Osteocyte (in vitro differentiated cells): ENCODE measurements around the gene DPEP3. TPM values are rescaled to one million over a fixed set of nuclear protein-coding genes. Genes with fewer than 3 reads are reported as not detected.
A peak's percentile ranks its signal among the peaks of the same experiment; 100 is the strongest.

ENCODE experiments used
- DNase-seq: peaks from one replicate; pipeline ENCODE4 v3.0.0; 2021; ENCODE audit warnings: mixed read lengths; ENCODE audit not compliant: unreplicated experiment; ENCODE audit errors: extremely low spot score
- H3K27ac Mint-ChIP-seq: one replicate; pipeline ENCODE4 v1.8.0; 2021; ENCODE audit warnings: mild to moderate bottlenecking, mixed read lengths; ENCODE audit not compliant: unreplicated experiment
- H3K27me3 Mint-ChIP-seq: one replicate; pipeline ENCODE4 v1.8.0; 2021; ENCODE audit warnings: mixed read lengths; ENCODE audit not compliant: unreplicated experiment
- H3K36me3 Mint-ChIP-seq: one replicate; pipeline ENCODE4 v1.8.0; 2021; ENCODE audit warnings: mixed read lengths; ENCODE audit not compliant: unreplicated experiment
- H3K4me1 Mint-ChIP-seq: one replicate; pipeline ENCODE4 v1.8.0; 2021; ENCODE audit warnings: mixed read lengths; ENCODE audit not compliant: unreplicated experiment
- H3K4me3 Mint-ChIP-seq: one replicate; pipeline ENCODE4 v1.8.0; 2021; ENCODE audit warnings: mild to moderate bottlenecking, moderate library complexity, mixed read lengths; ENCODE audit not compliant: unreplicated experiment
- H3K9me3 Mint-ChIP-seq: one replicate; pipeline ENCODE4 v1.8.0; 2021; ENCODE audit warnings: mixed read lengths; ENCODE audit not compliant: unreplicated experiment
- total RNA-seq: library from RNA; stranded (reverse); gene quantifications from 2 replicates; pipeline ENCODE4 v1.2.1, GENCODE V29; 2021
- TF ChIP-seq, protein P1 (sequence below): fragments of 200-600 bp; sonication (generic); IDR thresholded peaks from 2 replicates; pipeline ENCODE4 v1.5.0; 2021; ENCODE audit warnings: antibody characterized with exemption, mild to moderate bottlenecking, moderate library complexity

The DPEP3 gene
- total RNA-seq, 1 donor from 2014 or later, result not detected

DNA sequence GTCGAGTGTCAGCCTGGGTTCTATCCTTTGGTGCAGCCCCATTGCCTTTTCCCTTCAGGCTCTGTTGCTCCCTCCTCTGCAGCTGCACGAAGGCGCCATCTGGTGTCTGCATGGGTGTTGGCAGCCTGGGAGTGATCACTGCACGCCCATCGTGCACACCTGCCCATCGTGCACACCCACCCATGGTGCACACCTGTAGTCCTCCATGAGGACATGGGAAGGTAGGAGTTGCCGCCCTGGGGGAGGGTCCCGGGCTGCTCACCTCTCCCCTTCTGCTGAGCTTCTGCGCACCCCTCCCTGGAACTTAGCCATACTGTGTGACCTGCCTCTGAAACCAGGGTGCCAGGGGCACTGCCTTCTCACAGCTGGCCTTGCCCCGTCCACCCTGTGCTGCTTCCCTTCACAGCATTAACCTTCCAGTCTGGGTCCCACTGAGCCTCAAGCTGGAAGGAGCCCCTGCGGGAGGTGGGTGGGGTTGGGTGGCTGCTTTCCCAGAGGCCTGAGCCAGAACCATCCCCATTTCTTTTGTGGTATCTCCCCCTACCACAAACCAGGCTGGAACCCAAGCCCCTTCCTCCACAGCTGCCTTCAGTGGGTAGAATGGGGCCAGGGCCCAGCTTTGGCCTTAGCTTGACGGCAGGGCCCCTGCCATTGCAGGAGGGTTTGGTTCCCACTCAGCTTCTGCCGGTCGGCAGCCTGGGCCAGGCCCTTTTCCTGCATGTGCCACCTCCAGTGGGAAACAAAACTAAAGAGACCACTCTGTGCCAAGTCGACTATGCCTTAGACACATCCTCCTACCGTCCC is 51.5 kb downstream of the DPEP3 start:
- H3K4me3 Mint-ChIP-seq, result no peak overlapping the region
- TF ChIP-seq, protein P1, sequence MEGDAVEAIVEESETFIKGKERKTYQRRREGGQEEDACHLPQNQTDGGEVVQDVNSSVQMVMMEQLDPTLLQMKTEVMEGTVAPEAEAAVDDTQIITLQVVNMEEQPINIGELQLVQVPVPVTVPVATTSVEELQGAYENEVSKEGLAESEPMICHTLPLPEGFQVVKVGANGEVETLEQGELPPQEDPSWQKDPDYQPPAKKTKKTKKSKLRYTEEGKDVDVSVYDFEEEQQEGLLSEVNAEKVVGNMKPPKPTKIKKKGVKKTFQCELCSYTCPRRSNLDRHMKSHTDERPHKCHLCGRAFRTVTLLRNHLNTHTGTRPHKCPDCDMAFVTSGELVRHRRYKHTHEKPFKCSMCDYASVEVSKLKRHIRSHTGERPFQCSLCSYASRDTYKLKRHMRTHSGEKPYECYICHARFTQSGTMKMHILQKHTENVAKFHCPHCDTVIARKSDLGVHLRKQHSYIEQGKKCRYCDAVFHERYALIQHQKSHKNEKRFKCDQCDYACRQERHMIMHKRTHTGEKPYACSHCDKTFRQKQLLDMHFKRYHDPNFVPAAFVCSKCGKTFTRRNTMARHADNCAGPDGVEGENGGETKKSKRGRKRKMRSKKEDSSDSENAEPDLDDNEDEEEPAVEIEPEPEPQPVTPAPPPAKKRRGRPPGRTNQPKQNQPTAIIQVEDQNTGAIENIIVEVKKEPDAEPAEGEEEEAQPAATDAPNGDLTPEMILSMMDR, result peak; percentile 87
- no peak for DNase-seq
- no peaks in the 10 kb centered on the region for H3K9me3 Mint-ChIP-seq
- peaks cover 11% of the 10 kb centered on the region for H3K4me1 Mint-ChIP-seq
- H3K36me3 Mint-ChIP-seq, result peaks cover 4% of the 10 kb centered on the region
- no peaks in the 10 kb centered on the region for H3K27me3 Mint-ChIP-seq
- no peak overlapping the region for H3K27ac Mint-ChIP-seq

DNA sequence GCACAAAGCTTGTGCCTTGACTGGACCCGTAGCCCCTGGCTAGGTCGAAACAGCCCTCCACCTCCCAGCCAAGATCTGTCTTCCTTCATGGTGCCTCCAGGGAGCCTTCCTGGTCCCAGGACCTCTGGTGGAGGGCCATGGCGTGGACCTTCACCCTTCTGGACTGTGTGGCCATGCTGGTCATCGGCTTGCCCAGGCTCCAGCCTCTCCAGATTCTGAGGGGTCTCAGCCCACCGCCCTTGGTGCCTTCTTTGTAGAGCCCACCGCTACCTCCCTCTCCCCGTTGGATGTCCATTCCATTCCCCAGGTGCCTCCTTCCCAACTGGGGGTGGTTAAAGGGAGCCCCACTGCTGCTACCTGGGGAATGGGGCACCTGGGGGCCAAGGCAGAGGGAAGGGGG is 52.2 kb downstream of the DPEP3 start:
- Mint-ChIP-seq H3K27ac (no peak overlapping the region), H3K36me3 (peaks cover 4% of the 10 kb centered on the region), H3K9me3 (no peaks in the 10 kb centered on the region), H3K27me3 (no peaks in the 10 kb centered on the region), H3K4me3 (no peak overlapping the region), H3K4me1 (peaks cover 11% of the 10 kb centered on the region)
- no peak for DNase-seq
- TF ChIP-seq, protein P1, result no peak

DNA sequence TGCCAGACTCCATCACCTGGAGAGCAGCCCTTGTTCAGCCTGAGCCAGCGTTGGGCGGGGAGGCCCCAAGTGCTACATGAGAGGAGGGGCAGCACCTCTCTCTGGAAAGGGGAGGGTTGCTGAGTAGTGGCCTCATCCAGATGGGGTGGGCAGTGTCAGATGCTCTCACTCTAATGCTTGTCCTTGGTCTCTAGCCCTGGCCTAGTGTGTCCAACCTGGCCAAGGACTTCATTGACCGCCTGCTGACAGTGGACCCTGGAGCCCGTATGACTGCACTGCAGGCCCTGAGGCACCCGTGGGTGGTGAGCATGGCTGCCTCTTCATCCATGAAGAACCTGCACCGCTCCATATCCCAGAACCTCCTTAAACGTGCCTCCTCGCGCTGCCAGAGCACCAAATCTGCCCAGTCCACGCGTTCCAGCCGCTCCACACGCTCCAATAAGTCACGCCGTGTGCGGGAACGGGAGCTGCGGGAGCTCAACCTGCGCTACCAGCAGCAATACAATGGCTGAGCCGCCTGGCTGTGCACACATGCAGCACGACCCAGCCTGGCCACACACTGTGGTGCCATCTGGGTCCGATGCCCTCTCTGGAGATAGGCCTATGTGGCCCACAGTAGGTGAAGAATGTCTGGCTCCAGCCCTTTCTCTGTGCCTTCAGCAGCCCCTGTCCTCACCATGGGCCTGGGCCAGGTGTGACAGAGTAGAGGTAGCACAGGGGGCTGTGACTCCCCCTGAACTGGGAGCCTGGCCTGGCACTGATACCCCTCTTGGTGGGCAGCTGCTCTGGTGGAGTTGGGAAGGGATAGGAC is 53.0 kb downstream of the DPEP3 start:
- peaks cover 11% of the 10 kb centered on the region for H3K4me1 Mint-ChIP-seq
- H3K36me3 Mint-ChIP-seq, result peaks cover 4% of the 10 kb centered on the region

DNA sequence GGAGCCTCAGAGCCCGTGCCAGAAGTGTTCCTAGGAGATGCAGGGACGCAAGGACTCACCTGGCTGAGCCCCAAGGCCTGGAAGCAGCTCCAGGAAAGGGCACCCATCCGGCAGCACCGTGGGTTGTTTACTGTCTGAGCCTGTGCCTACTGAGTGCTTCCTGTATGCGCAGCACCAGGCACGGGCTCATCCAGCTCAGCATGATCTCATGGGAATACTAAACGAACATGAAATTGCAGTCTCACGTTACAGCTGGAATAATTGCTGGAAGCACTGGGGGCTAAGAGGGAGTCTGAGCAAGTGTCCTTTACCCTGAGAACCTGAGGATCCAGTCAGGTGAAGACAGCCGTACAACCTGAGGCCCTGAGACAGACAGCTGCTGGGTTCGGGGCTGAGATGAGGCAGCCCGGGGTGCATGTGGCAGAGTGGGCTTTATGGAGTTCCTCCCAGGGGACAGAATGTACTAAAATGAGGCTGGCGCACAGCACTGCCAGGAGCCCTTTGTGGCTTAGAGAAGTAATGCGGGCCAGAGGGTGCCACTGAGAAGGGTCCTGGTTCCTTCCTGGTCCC is 54.0 kb downstream of the DPEP3 start:
- DNase-seq, result no peak
- peak overlapping the region; percentile 35 for H3K27ac Mint-ChIP-seq
- H3K9me3 Mint-ChIP-seq, result no peaks in the 10 kb centered on the region
- TF ChIP-seq, protein P1, result no peak
- H3K4me1 Mint-ChIP-seq, result peaks cover 11% of the 10 kb centered on the region
- peaks cover 4% of the 10 kb centered on the region for H3K36me3 Mint-ChIP-seq
- no peak overlapping the region for H3K4me3 Mint-ChIP-seq
- H3K27me3 Mint-ChIP-seq, result no peaks in the 10 kb centered on the region

More for the DNA sequence above, 53.0 kb downstream of the DPEP3 start:
- H3K27me3 Mint-ChIP-seq, result no peaks in the 10 kb centered on the region
- TF ChIP-seq, protein P1, result no peak
- no peak overlapping the region for H3K4me3 Mint-ChIP-seq
- H3K27ac Mint-ChIP-seq, result no peak overlapping the region
- no peaks in the 10 kb centered on the region for H3K9me3 Mint-ChIP-seq
- no peak for DNase-seq

Other genes starting within 250 kb of the DPEP3 start
- 18.9 and 19.5 TPM in 2 replicates for gene RANBP10, start 173.9 kb downstream of the DPEP3 start, total RNA-seq
- 3.6 and 4.1 TPM in 2 replicates for gene TSNAXIP1, start 173.6 kb downstream of the DPEP3 start, total RNA-seq
- gene THAP11, start 138.2 kb downstream of the DPEP3 start, total RNA-seq, result 29.5 and 30.0 TPM in 2 replicates
- 121 and 125 TPM in 2 replicates for gene NUTF2, start 133.6 kb downstream of the DPEP3 start, total RNA-seq
- gene CENPT, start 132.8 kb downstream of the DPEP3 start, total RNA-seq, result 46.3 and 51.2 TPM in 2 replicates
- gene EDC4, start 107.4 kb downstream of the DPEP3 start, total RNA-seq, result 68.2 and 75.4 TPM in 2 replicates
- 1.4 and 1.5 TPM in 2 replicates for gene NRN1L, start 95.6 kb downstream of the DPEP3 start, total RNA-seq
- 43.9 and 45.5 TPM in 2 replicates for gene PSKH1, start 87.2 kb downstream of the DPEP3 start, total RNA-seq
- 0.39 and 0.91 TPM in 2 replicates for gene CTRL, start 48.6 kb downstream of the DPEP3 start, total RNA-seq
- 58.3 and 59.0 TPM in 2 replicates for gene PSMB10, start 43.6 kb downstream of the DPEP3 start, total RNA-seq
- gene LCAT, start 36.4 kb downstream of the DPEP3 start, total RNA-seq, result 35.3 and 36.9 TPM in 2 replicates
- gene SLC12A4, start 11.9 kb downstream of the DPEP3 start, total RNA-seq, result 90.7 and 91.6 TPM in 2 replicates
- not detected in 2 replicates for gene DPEP2, start 19.0 kb upstream of the DPEP3 start, total RNA-seq
- not detected in 2 replicates for gene DPEP2NB, start 35.4 kb upstream of the DPEP3 start, total RNA-seq
- gene DDX28, start 42.7 kb upstream of the DPEP3 start, total RNA-seq, result 7.5 and 8.8 TPM in 2 replicates
- gene DUS2, start 42.8 kb upstream of the DPEP3 start, total RNA-seq, result 13.6 and 17.2 TPM in 2 replicates
- 42.0 and 42.3 TPM in 2 replicates for gene NFATC3, start 104.9 kb upstream of the DPEP3 start, total RNA-seq